Neutrophil (primary cell): ENCODE measurements around the gene SIMC1.

Experiments used
- H3K27ac ChIP-seq: fragments of 200-600 bp; sonication (generic); 2 replicates; pipeline ENCODE4 v1.5.1; 2016; ENCODE audit warnings: mild to moderate bottlenecking, moderate library complexity
- H3K27me3 ChIP-seq: fragments of 200-600 bp; sonication (generic); 2 replicates; pipeline ENCODE4 v1.6.0; 2016; ENCODE audit warnings: mild to moderate bottlenecking
- H3K36me3 ChIP-seq: fragments of 200-600 bp; sonication (generic); 2 replicates; pipeline ENCODE4 v1.5.1; 2017
- H3K4me1 ChIP-seq, 2 experiments: fragments of 200-600 bp in 1 of 2; sonication (generic) in 1 of 2; 1 replicate in 1 of 2; 2 replicates in 1 of 2; pipeline versions ENCODE4 v1.5.1 to v1.6.1; 2013 to 2016; ENCODE audit warnings: low read depth in 1 of 2, low read length in 1 of 2, mild to moderate bottlenecking in 1 of 2, moderate library complexity in 1 of 2; ENCODE audit not compliant: control insufficient read depth in 1 of 2, insufficient read depth in 1 of 2
- H3K4me3 ChIP-seq, 2 experiments: fragments of 200-600 bp in 1 of 2; sonication (generic) in 1 of 2; 1 replicate in 1 of 2; 2 replicates in 1 of 2; pipeline ENCODE4 v1.5.1; 2013 to 2016; ENCODE audit warnings: low read depth in 1 of 2, low read length in 1 of 2, mild to moderate bottlenecking in 1 of 2, moderate library complexity in 1 of 2
- H3K9me3 ChIP-seq: fragments of 200-600 bp; sonication (generic); 2 replicates; pipeline ENCODE4 v1.5.1; 2016
- TF ChIP-seq, protein P1 (sequence below): fragments of 200-600 bp; sonication (generic); IDR thresholded peaks from 2 replicates; pipeline ENCODE4 v1.5.1; 2016; ENCODE audit warnings: antibody characterized with exemption

SIMC1 gene

DNA sequence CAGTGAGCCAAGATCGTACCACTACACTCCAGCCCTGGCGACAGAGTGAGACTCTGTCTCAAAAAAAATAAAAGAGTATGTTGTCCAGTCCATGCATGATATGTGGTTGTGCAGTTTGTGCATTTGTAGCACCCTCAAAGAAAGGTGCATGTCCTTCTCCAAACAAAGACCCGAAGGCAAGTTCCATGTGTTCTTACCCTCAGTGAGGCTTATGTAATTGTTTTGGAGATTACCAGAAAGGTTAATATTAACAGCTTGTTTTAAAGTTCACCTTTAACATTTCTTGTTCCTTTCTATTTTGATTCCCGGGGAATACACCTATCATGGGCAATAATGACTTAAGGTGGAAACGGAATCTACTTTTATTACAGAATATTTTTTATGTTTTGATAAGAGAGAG, 101.1 kb downstream of the SIMC1 start:
- H3K9me3 ChIP-seq = no peaks in the 10 kb centered on the region
- H3K27ac ChIP-seq = no peak overlapping the region
- H3K4me1 ChIP-seq = no peaks in the 10 kb centered on the region
- no peaks in the 10 kb centered on the region for H3K27me3 ChIP-seq
- peaks cover 45% of the 10 kb centered on the region for H3K36me3 ChIP-seq
- H3K4me3 ChIP-seq = no peak overlapping the region
- TF ChIP-seq, protein P1, sequence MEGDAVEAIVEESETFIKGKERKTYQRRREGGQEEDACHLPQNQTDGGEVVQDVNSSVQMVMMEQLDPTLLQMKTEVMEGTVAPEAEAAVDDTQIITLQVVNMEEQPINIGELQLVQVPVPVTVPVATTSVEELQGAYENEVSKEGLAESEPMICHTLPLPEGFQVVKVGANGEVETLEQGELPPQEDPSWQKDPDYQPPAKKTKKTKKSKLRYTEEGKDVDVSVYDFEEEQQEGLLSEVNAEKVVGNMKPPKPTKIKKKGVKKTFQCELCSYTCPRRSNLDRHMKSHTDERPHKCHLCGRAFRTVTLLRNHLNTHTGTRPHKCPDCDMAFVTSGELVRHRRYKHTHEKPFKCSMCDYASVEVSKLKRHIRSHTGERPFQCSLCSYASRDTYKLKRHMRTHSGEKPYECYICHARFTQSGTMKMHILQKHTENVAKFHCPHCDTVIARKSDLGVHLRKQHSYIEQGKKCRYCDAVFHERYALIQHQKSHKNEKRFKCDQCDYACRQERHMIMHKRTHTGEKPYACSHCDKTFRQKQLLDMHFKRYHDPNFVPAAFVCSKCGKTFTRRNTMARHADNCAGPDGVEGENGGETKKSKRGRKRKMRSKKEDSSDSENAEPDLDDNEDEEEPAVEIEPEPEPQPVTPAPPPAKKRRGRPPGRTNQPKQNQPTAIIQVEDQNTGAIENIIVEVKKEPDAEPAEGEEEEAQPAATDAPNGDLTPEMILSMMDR = no peak

DNA sequence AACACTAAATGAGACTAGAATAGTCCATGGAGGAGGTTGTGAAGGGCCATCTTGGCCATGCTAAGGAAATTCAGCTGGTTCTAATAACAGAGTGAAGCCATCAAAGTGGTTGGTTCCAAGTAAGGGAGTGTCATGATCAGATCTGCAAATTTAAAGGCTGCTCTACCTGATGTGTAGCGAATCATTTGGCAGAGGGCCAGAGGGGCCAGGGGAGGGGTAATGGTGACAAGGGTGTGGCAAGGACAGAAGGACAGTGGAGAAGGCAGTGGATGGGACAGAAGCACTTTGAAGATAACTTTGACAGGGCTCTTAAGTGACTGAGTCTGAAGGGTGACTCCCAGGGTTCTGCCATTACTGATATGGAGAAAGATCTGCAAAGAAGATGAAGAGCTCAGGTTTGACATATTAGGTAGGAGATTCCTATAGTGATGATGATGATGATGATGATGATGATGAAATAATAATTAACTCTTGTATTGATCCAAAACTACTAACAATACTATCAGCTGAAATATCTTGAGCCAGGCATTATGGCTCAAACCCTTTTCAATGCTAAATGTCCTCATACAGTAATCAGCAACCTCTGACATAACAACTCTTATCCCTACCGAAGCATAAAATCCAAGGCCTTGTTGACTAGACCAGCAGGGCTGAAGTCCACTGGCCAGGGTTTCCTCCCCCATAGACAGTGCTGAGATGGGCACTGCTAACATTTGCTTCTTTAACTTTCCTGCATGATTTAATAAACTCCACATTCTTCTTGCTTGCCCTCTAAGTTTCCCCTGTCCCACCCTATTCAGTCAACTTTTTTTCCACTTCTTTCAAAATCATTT, 103.3 kb downstream of the SIMC1 start:
- Histone ChIP-seq H3K36me3 (peaks cover 66% of the 10 kb centered on the region), H3K9me3 (no peaks in the 10 kb centered on the region), H3K4me1 (no peaks in the 10 kb centered on the region), H3K27me3 (no peaks in the 10 kb centered on the region), H3K4me3 (no peak overlapping the region), H3K27ac (no peak overlapping the region)
- TF ChIP-seq, protein P1 = no peak

DNA sequence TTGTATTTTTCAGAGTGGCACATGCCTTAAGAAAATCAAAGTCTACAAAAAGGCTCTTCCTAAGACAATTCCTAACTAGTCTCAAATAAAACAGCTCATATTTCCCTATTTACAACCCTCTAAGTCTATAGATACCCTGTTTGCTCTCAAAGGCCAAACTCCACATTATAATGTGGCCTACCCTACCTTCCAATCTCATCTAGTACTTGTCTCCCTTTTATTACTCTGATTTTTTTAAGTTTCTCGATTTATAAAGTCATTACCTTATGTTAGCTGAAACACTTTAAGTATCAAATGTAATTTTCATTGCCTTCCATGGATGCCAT, 103.9 kb downstream of the SIMC1 start:
- Histone ChIP-seq H3K27ac (no peak overlapping the region), H3K9me3 (no peaks in the 10 kb centered on the region), H3K4me3 (no peak overlapping the region), H3K27me3 (no peaks in the 10 kb centered on the region), H3K4me1 (no peaks in the 10 kb centered on the region), H3K36me3 (peaks cover 66% of the 10 kb centered on the region)
- TF ChIP-seq, protein P1 = no peak

DNA sequence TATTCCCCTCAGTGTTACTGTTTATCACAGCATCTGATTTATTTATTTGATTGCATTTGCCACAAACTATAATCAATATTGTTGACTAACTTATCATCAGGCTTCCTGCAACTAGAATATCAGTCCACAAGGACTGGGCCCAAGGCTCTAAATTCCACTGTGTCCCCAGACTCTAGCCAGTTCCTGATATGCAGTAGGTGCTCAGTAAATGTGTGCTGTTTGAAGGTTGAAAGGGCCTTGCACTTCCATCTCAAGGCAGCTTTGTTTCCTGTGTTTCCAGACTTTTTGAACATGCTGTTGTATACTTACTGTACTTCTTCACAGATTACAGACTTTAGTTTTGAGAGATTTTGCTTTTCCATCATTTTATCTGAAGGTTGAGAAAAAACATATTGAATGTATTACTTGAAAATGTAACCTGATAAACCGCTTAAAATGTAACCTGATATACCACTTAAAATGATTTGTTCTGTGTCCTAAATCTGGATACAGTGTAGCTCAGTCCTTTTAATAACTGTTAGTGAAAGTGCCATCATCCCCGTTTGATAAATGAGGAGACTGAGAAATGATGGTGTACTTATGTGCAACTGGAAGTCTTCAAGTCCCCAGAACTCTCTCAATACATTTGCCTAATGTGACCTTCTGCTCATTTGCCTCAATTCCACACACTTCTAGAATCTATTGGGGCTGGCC, 104.7 kb downstream of the SIMC1 start:
- Histone ChIP-seq H3K9me3 (no peaks in the 10 kb centered on the region), H3K4me1 (no peaks in the 10 kb centered on the region), H3K27ac (no peak overlapping the region), H3K4me3 (no peak overlapping the region), H3K27me3 (no peaks in the 10 kb centered on the region), H3K36me3 (peaks cover 66% of the 10 kb centered on the region)
- TF ChIP-seq, protein P1 = no peak

DNA sequence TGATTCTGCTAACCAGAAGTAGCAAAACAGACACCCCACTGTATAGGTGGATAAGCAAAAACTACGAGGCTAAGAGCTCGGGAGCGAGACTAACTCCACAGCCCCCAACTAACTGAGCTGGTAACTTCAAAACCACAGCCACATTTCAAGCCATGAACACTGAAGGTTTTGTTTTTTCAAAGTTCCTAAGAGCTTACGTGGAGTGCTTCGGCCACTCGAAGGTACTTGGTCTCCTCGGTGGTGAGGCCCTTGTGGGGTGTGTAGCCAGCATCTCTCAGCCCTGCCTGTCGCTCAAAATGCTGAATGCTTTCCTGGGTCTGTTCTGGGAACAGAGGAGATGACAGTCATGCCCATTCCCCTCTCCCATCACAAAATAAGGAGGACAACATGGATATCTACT, 112.2 kb downstream of the SIMC1 start:
- no peak overlapping the region for H3K27ac ChIP-seq
- H3K4me3 ChIP-seq = no peak overlapping the region
- peaks cover 97% of the 10 kb centered on the region for H3K36me3 ChIP-seq
- no peaks in the 10 kb centered on the region for H3K9me3 ChIP-seq
- H3K27me3 ChIP-seq = no peaks in the 10 kb centered on the region
- no peaks in the 10 kb centered on the region for H3K4me1 ChIP-seq
- TF ChIP-seq, protein P1 = no peak
